A549 (cell line): ENCODE data around the gene HS6ST2. TPM values are rescaled to one million over a fixed set of nuclear protein-coding genes. Genes with fewer than 3 reads are reported as not detected.

Experiments used
- ATAC-seq, 2 experiments: fragments of 200-7000 bp in 1 of 2; fragments of >200 bp in 1 of 2; cut with Nextera tagmentation in 1 of 2; cut with Tn5 transposase in 1 of 2; 3 replicates each; pipeline versions ENCODE4 v1.8.0 to v1.9.1; 2018 to 2020; ENCODE audit warnings: mild to moderate bottlenecking in 1 of 2, moderate library complexity in 1 of 2
- CTCF ChIA-PET: fragments of 300-600 bp; sonication (Branson Sonifier 250); formaldehyde crosslinking; extraction: SDS; loops from one replicate; lab custom pipeline; 2021; ENCODE audit warnings: antibody characterized with exemption, inconsistent platforms; lab: Yijun Ruan, JAX
- POLR2A ChIA-PET: fragments of 350-600 bp; formaldehyde crosslinking; extraction: SDS; loops from one replicate; lab custom pipeline; 2021; ENCODE audit warnings: antibody characterized with exemption, inconsistent platforms; lab: Yijun Ruan, JAX
- DNase-seq, 2 experiments: peaks; one replicate each; pipeline versions ENCODE4 v3.0.0 to v3.0.0-alpha.2; 2011 to 2016; ENCODE audit warnings: low read depth in 1 of 2, low spot score in 1 of 2
- FAIRE-seq: peaks from 2 replicates; lab custom pipeline; 2011; peaks lifted over from hg19 to GRCh38; lab: Jason Lieb, UNC
- H3K27ac ChIP-seq, 2 experiments: fragments of >200 bp; sonication (Bioruptor Twin); formaldehyde crosslinking; 3 replicates each; pipeline ENCODE4 v1.5.1; 2016 to 2017
- H3K4me1 ChIP-seq: fragments of >200 bp; sonication (Bioruptor Twin); formaldehyde crosslinking; 3 replicates; pipeline ENCODE4 v1.6.1; 2016
- H3K4me2 ChIP-seq: fragments of >200 bp; sonication (Bioruptor Twin); formaldehyde crosslinking; 3 replicates; pipeline ENCODE4 v1.6.1; 2016
- H3K4me3 ChIP-seq: fragments of >200 bp; sonication (Bioruptor Twin); formaldehyde crosslinking; 3 replicates; pipeline ENCODE4 v1.5.1; 2016
- H3K9me3 ChIP-seq: fragments of >200 bp; sonication (Bioruptor Twin); formaldehyde crosslinking; 3 replicates; pipeline ENCODE4 v1.6.1; 2016
- BCL3 ChIP-seq: fragments of >200 bp; sonication (Bioruptor Twin); formaldehyde crosslinking; IDR thresholded peaks from 3 replicates; pipeline ENCODE4 v1.6.1; 2016
- E2F6 ChIP-seq: IDR thresholded peaks from 2 replicates; pipeline ENCODE4 v1.6.1; 2012; ENCODE audit warnings: low read depth, borderline replicate concordance
- EHF ChIP-seq: fragments of 250-450 bp; sonication (Bioruptor Pico); IDR thresholded peaks from 2 replicates; pipeline ENCODE4 v1.5.0; 2020; ENCODE audit warnings: mild to moderate bottlenecking
- EP300 ChIP-seq, 2 experiments: fragments of >200 bp; sonication (Bioruptor Twin); formaldehyde crosslinking; IDR thresholded peaks; 2 replicates in 1 of 2; 3 replicates in 1 of 2; pipeline ENCODE4 v1.6.1; 2016 to 2017
- FOSB ChIP-seq: fragments of 250-450 bp; sonication (Bioruptor Pico); IDR thresholded peaks from 2 replicates; pipeline ENCODE4 v1.5.0; 2020; ENCODE audit warnings: mild to moderate bottlenecking, moderate library complexity
- JUN ChIP-seq, 2 experiments: fragments of >200 bp; sonication (Bioruptor Twin); formaldehyde crosslinking; IDR thresholded peaks; 2 replicates in 1 of 2; 3 replicates in 1 of 2; pipeline ENCODE4 v1.6.1; 2016 to 2017
- MAFK ChIP-seq: fragments of 450-650 bp; IDR thresholded peaks from 2 replicates; pipeline ENCODE4 v1.6.1; 2014; ENCODE audit not compliant: partially characterized antibody
- MAX ChIP-seq: IDR thresholded peaks from 2 replicates; pipeline ENCODE4 v1.6.1; 2012
- NPAS2 ChIP-seq: fragments of 250-450 bp; sonication (Bioruptor Pico); IDR thresholded peaks from 2 replicates; pipeline ENCODE4 v1.8.0; 2022; ENCODE audit warnings: mild to moderate bottlenecking, moderate library complexity, borderline replicate concordance
- POLR2A ChIP-seq: IDR thresholded peaks from 2 replicates; pipeline ENCODE4 v1.6.1; 2012; ENCODE audit warnings: mild to moderate bottlenecking, low read length
- RAD21 ChIP-seq, 2 experiments: fragments of >200 bp in 1 of 2; sonication (Bioruptor Twin) in 1 of 2; formaldehyde crosslinking in 1 of 2; IDR thresholded peaks in 1 of 2; conservative IDR thresholded peaks in 1 of 2; 2 replicates in 1 of 2; 3 replicates in 1 of 2; pipeline ENCODE4 v1.6.1; 2012 to 2018; ENCODE audit warnings: inconsistent platforms in 1 of 2
- RFX5 ChIP-seq: fragments of 450-650 bp; IDR thresholded peaks from 2 replicates; pipeline ENCODE4 v1.7.1; 2014; ENCODE audit warnings: antibody characterized with exemption, mild to moderate bottlenecking, moderate library complexity
- RNF2 ChIP-seq: fragments of 200-600 bp; sonication (generic); IDR thresholded peaks from 2 replicates; pipeline ENCODE4 v1.6.1; 2016; ENCODE audit warnings: low read depth, mild to moderate bottlenecking, antibody characterized with exemption, moderate library complexity, borderline replicate concordance
- TFCP2L1 ChIP-seq: fragments of 250-450 bp; sonication (Bioruptor Pico); IDR thresholded peaks from 2 replicates; pipeline ENCODE4 v1.5.0; 2021; ENCODE audit warnings: mild to moderate bottlenecking
- USF2 ChIP-seq: fragments of 450-650 bp; IDR thresholded peaks from 2 replicates; pipeline ENCODE4 v1.6.1; 2014; ENCODE audit warnings: antibody characterized with exemption
- ZC3H11A ChIP-seq: fragments of 450-650 bp; IDR thresholded peaks from 2 replicates; pipeline ENCODE4 v1.6.1; 2014; ENCODE audit warnings: antibody characterized with exemption, mild to moderate bottlenecking
- WGBS: methylation state at CpG from one replicate; pipeline ENCODE4 v1.1.6; 2017; ENCODE audit errors: missing lambda C conversion rate; 5-methylcytosine and 5-hydroxymethylcytosine counted together
- polyA plus RNA-seq, 4 experiments: library from polyadenylated mRNA; depleted of rRNA in 3 of 4; stranded (reverse); fragments of >200 nt; fragmentation: RNase III in 1 of 4; extraction: RNeasy Plus Mini Kit Qiagen cat#74134 plus additional on column Dnase treatment in 1 of 4; gene quantifications; 2 replicates in 3 of 4; 3 replicates in 1 of 4; pipeline ENCODE4 v1.2.3, GENCODE V29; 2011 to 2017

Gene HS6ST2
- polyA plus RNA-seq, 2 of the 4 experiments (the other 2 are of a cell fraction), result 0.01 to 0.04 TPM

GRCh38 chrX:132834741-132835140 lies 123.7 kb downstream of the HS6ST2 start:
- ATAC-seq (no peak), FAIRE-seq (no peak), DNase-seq (no peak)
- 30% methylated on average over 1 of the region's 1 CpG for WGBS
- no peak overlapping the region for H3K4me3 ChIP-seq
- ChIA-PET CTCF (no interaction called here), POLR2A (no interaction called here)
- TF ChIP-seq NPAS2, result no peak
- no peak for TF ChIP-seq MAX
- no peak for TF ChIP-seq JUN (IDR thresholded peaks at IDR 0.05)
- TF ChIP-seq MAFK, result no peak
- TF ChIP-seq USF2, result no peak
- TF ChIP-seq RFX5, result no peak
- no peak for TF ChIP-seq TFCP2L1
- no peak for TF ChIP-seq FOSB (CRISPR knock-in tag)
- H3K27ac ChIP-seq, result no peak overlapping the region
- H3K4me1 ChIP-seq, result no peaks in the 10 kb centered on the region
- H3K4me2 ChIP-seq, result no peak overlapping the region
- no peaks in the 10 kb centered on the region for H3K9me3 ChIP-seq

- ATAC-seq, result no peak
- Histone ChIP-seq H3K27ac (no peak overlapping the region), H3K9me3 (no peaks in the 10 kb centered on the region), H3K4me2 (no peak overlapping the region), H3K4me3 (no peak overlapping the region), H3K4me1 (no peaks in the 10 kb centered on the region)
- FAIRE-seq, result no peak
- no peak for DNase-seq
- TF ChIP-seq FOSB (CRISPR knock-in tag), result no peak
- WGBS, result 55% methylated on average over 5 of the region's 5 CpGs
- POLR2A ChIA-PET, result no interaction called here
- CTCF ChIA-PET, result no interaction called here
Observed at GRCh38 chrX:132834109-132834508, 124.3 kb downstream of the HS6ST2 start.

GRCh38 chrX:132833373-132833772 lies 125.1 kb downstream of the HS6ST2 start:
- Histone ChIP-seq H3K4me2 (no peak overlapping the region), H3K9me3 (no peaks in the 10 kb centered on the region), H3K27ac (no peak overlapping the region)
- ChIA-PET CTCF (no interaction called here), POLR2A (no interaction called here)
- ATAC-seq, result no peak
- TF ChIP-seq RNF2 (no peak), EP300 (IDR thresholded peaks at IDR 0.05) (no peak), FOSB (CRISPR knock-in tag) (no peak), POLR2A (no peak)
- TF ChIP-seq, all 56 proteins: peak for 0
- DNase-seq (no peak), FAIRE-seq (no peak)
- H3K4me3 ChIP-seq, result no peak overlapping the region
- no peaks in the 10 kb centered on the region for H3K4me1 ChIP-seq
- 30% methylated on average over 2 of the region's 2 CpGs for WGBS

- ChIA-PET CTCF (no interaction called here), POLR2A (no interaction called here)
- Histone ChIP-seq H3K4me2 (no peak overlapping the region), H3K27ac (no peak overlapping the region), H3K4me1 (no peaks in the 10 kb centered on the region), H3K9me3 (no peaks in the 10 kb centered on the region), H3K4me3 (no peak overlapping the region)
- FAIRE-seq (no peak), DNase-seq (no peak), ATAC-seq (no peak)
- WGBS, result 46% methylated on average over 6 of the region's 8 CpGs
- no peak for TF ChIP-seq RAD21 (conservative IDR thresholded peaks at IDR 0.05 in 1 of 2, IDR thresholded peaks at IDR 0.05 in 1 of 2)
Observed at GRCh38 chrX:132831336-132831973, 127.0 kb downstream of the HS6ST2 start.

- FAIRE-seq, result peak; percentile 49
Observed at GRCh38 chrX:132822634-132823012, 135.8 kb downstream of the HS6ST2 start.

More at GRCh38 chrX:132822634-132823012, 135.8 kb downstream of the HS6ST2 start:
- Histone ChIP-seq H3K9me3 (no peaks in the 10 kb centered on the region), H3K27ac (no peak overlapping the region), H3K4me1 (no peaks in the 10 kb centered on the region), H3K4me2 (no peak overlapping the region), H3K4me3 (no peak overlapping the region)
- DNase-seq (no peak), ATAC-seq (no peak)
- CTCF ChIA-PET, result no interaction called here
- POLR2A ChIA-PET, result no interaction called here
- TF ChIP-seq EHF (CRISPR knock-in tag) (no peak), E2F6 (no peak), RFX5 (no peak), BCL3 (no peak), ZC3H11A (no peak)
- WGBS, result 14% methylated on average over 2 of the region's 2 CpGs
